NB4 (cell line): ENCODE measurements around the gene RNF157.

ENCODE experiments used
- MAX ChIP-seq: IDR thresholded peaks from 2 replicates; pipeline ENCODE4 v1.6.1; 2011; ENCODE audit warnings: low read depth, low read length
- MYC ChIP-seq: IDR thresholded peaks from 2 replicates; pipeline ENCODE4 v1.6.1; 2011; ENCODE audit warnings: low read depth, low read length
- POLR2A ChIP-seq: IDR thresholded peaks from 2 replicates; pipeline ENCODE4 v1.6.1; 2011; ENCODE audit warnings: mild to moderate bottlenecking; ENCODE audit not compliant: insufficient read length; ENCODE audit errors: extremely low read depth
- TF ChIP-seq, protein P1 (sequence below): IDR thresholded peaks from one replicate; pipeline ENCODE4 v1.5.1; 2012; ENCODE audit warnings: low read depth, low read length

DNA sequence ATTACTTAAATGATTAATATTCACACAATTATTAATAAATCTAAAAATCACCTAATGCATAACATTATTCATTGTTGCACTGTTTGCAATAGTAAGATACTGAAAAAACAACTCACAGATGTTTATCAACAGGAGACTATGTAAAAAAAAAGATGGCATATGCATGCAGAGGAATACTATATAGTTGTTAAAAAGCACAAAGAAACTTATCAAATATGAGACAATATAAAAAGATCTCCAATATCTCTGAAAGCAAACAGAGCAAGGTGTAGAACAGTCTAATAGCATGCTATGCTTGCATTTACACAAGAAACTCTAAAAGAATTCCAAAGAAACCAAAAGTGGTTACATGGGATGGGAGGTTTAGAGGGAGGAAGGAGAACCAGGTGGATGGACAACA is 3.7 kb downstream of the RNF157 start:
- TF ChIP-seq, protein P1, sequence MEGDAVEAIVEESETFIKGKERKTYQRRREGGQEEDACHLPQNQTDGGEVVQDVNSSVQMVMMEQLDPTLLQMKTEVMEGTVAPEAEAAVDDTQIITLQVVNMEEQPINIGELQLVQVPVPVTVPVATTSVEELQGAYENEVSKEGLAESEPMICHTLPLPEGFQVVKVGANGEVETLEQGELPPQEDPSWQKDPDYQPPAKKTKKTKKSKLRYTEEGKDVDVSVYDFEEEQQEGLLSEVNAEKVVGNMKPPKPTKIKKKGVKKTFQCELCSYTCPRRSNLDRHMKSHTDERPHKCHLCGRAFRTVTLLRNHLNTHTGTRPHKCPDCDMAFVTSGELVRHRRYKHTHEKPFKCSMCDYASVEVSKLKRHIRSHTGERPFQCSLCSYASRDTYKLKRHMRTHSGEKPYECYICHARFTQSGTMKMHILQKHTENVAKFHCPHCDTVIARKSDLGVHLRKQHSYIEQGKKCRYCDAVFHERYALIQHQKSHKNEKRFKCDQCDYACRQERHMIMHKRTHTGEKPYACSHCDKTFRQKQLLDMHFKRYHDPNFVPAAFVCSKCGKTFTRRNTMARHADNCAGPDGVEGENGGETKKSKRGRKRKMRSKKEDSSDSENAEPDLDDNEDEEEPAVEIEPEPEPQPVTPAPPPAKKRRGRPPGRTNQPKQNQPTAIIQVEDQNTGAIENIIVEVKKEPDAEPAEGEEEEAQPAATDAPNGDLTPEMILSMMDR: no peak
- TF ChIP-seq POLR2A (no peak), MYC (no peak), MAX (no peak)
